ENCODE measurements around the gene SH2D7. TPM values are rescaled to one million over a fixed set of nuclear protein-coding genes. Genes with fewer than 3 reads are reported as not detected.

Gene SH2D7
- total RNA-seq: 1 to 10 TPM in 1 of 8 experiments, under 1 TPM in 4, not detected in 3; 0.46 to 1.1 (median 0.76) TPM

- Histone ChIP-seq H3K4me3 (no peak within 1 kb of the TSS), H3K4me1 (replicated peaks in 1 of 2) (no peaks in the 10 kb centered on the region), H3K27ac (no peak within 1 kb of the TSS)
- 82 to 100% (median 92%) methylated on average over 1 to 4 of the region's 11 CpGs; no CpG with 5 or more reads in 5 of the 10 experiments for WGBS, 10 experiments
- ATAC-seq (replicated peaks in 6 of 8): no peak
- in situ Hi-C loops (cut with MboI; ENCODE audit: low pct_unique_long_range_greater_than_20kb in 2 of 9, low sequenced_read_pairs in 9 of 9, unreplicated experiment in 9 of 9): no loop called here
Measured at GRCh38 chr15:78092261-78093041, at the start of gene SH2D7. TSS of gene SH2D7 (plus strand) at chr15:78092561. CDS start at chr15:78092585, 24 bp downstream.

DNA sequence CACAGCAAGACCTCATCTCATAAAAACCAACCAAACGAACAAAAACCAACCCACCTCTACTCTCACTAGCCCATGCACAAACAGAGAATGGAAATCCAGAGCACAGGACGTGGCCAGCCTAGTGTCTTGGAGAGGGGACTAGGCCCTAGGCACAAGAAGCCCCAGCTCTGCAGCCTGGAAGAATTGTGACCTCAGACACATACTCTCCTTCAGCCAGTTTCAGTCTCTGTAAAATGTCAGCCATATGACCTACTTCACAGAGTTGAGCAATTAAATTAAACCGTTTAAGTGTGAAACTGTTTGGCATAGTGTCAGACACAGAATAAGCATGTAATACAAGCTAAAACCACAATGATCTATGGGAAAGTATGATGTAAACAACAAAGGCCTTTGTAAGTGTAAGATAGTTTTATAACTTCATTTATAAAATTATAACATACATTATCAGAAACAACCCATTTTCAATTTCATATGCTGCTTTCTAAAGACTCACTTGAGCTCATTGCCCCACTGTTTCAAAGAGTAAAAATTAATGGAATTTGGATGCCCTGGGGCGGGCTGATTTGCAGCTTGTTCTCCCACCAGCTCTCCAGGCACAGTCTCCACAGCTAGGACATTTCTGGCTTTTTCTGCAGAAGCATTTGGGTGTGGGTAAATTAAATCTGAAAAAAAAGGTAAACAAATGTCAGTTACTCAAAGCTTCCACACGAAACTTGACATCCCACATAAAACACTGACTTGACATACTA lies 47.8 kb upstream of the SH2D7 start:
- in situ Hi-C loops (cut with MboI; ENCODE audit: low pct_unique_long_range_greater_than_20kb in 2 of 9, low sequenced_read_pairs in 9 of 9, unreplicated experiment in 9 of 9): no loop called here
- Histone ChIP-seq H3K4me3 (no peak overlapping the region), H3K4me1 (replicated peaks in 1 of 2) (peaks cover 0 to 4% of the 10 kb centered on the region in 2 donors), H3K27ac (no peak overlapping the region)
- WGBS, 10 experiments: 33 to 91% (median 80%) methylated on average over 1 to 3 of the region's 5 CpGs; no CpG with 5 or more reads in 1 of the 10 experiments
- ATAC-seq (replicated peaks in 6 of 8): peak in 1 of 8 experiments; percentile 51

DNA sequence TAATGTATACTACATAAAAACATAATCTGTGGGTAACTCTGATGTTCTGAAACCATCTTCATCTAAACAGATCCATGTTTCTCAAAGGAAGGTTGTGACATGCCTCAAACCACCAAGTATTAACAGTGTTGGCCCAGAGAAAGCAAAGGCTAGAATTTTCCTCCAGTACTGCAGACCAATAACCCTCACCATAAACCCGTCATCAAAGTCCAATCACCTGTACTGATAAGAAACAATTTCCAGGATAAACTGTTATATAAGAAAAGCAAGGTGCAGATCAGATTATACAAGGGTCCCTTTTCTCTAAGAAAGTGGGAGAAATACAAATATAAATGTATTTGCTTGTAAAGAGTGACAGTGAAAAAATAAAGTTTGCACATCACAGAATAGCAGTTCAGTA lies 47.2 kb upstream of the SH2D7 start:
- Histone ChIP-seq H3K4me1 (replicated peaks in 1 of 2) (peaks cover 0 to 8% of the 10 kb centered on the region in 2 donors), H3K4me3 (no peak overlapping the region), H3K27ac (no peak overlapping the region)
- in situ Hi-C loops (cut with MboI; ENCODE audit: low pct_unique_long_range_greater_than_20kb in 2 of 9, low sequenced_read_pairs in 9 of 9, unreplicated experiment in 9 of 9): no loop called here
- ATAC-seq (replicated peaks in 6 of 8): no peak
- WGBS, 10 experiments: 88 to 100% (median 100%) methylated on average over 1 of the region's 1 CpG; no CpG with 5 or more reads in 3 of the 10 experiments

DNA sequence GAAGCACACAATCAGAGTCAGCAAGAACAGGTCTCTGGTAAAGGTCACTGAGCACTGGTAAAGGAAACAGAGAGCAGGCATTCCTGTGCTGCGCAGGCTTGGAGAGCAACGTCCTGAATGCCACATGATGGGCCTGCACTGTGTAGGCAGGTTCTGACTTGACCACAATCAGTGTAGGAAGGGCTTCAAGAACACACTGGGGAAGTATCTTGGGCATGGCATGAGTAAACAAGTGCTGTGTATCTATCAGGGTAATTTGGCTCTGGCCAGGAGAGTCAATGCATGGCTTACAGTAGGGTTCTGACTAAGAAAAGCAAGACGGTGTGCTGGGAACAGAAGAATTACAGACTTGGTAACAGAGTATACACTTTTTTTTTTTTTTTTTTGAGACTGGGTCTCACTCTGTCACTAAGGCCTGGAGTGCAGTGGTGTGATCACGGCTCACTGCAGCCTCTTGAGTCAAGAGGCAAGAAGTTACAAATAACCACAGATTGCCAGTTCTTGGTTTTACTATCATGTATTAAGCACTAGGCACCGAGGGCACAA lies 45.5 kb upstream of the SH2D7 start:
- Histone ChIP-seq H3K27ac (no peak overlapping the region), H3K4me1 (replicated peaks in 1 of 2) (peaks cover 0 to 9% of the 10 kb centered on the region in 2 donors), H3K4me3 (no peak overlapping the region)
- in situ Hi-C loops (cut with MboI; ENCODE audit: low pct_unique_long_range_greater_than_20kb in 2 of 9, low sequenced_read_pairs in 9 of 9, unreplicated experiment in 9 of 9): no loop called here
- 70 to 100% (median 87%) methylated on average over 1 to 4 of the region's 5 CpGs; no CpG with 5 or more reads in 2 of the 10 experiments for WGBS, 10 experiments
- peak in 1 of 8 experiments; percentile 77 for ATAC-seq (replicated peaks in 6 of 8)

GRCh38 chr15:78047761-78048627 lies 44.4 kb upstream of the SH2D7 start:
- in situ Hi-C loops (cut with MboI; ENCODE audit: low pct_unique_long_range_greater_than_20kb in 2 of 9, low sequenced_read_pairs in 9 of 9, unreplicated experiment in 9 of 9): no loop called here
- ATAC-seq (replicated peaks in 6 of 8): peak in 6 of 8 experiments; percentile 51 to 84 (median 72)
- Histone ChIP-seq H3K4me3 (no peak overlapping the region), H3K27ac (no peak overlapping the region), H3K4me1 (replicated peaks in 1 of 2) (peaks cover 0 to 9% of the 10 kb centered on the region in 2 donors)
- 0 to 100% (median 74%) methylated on average over 1 to 8 of the region's 8 CpGs for WGBS, 10 experiments

GRCh38 chr15:78048628-78048920 lies 43.8 kb upstream of the SH2D7 start:
- no peak overlapping the region for H3K27ac ChIP-seq
- H3K4me3 ChIP-seq: no peak overlapping the region
- in situ Hi-C loops (cut with MboI; ENCODE audit: low pct_unique_long_range_greater_than_20kb in 2 of 9, low sequenced_read_pairs in 9 of 9, unreplicated experiment in 9 of 9): no loop called here
- peak in 3 of 8 experiments; percentile 29 to 79 (median 76) for ATAC-seq (replicated peaks in 6 of 8)
- peaks cover 0 to 9% of the 10 kb centered on the region in 2 donors for H3K4me1 ChIP-seq (replicated peaks in 1 of 2)
- 11 to 100% (median 87%) methylated on average over 1 to 4 of the region's 5 CpGs; no CpG with 5 or more reads in 4 of the 10 experiments for WGBS, 10 experiments

DNA sequence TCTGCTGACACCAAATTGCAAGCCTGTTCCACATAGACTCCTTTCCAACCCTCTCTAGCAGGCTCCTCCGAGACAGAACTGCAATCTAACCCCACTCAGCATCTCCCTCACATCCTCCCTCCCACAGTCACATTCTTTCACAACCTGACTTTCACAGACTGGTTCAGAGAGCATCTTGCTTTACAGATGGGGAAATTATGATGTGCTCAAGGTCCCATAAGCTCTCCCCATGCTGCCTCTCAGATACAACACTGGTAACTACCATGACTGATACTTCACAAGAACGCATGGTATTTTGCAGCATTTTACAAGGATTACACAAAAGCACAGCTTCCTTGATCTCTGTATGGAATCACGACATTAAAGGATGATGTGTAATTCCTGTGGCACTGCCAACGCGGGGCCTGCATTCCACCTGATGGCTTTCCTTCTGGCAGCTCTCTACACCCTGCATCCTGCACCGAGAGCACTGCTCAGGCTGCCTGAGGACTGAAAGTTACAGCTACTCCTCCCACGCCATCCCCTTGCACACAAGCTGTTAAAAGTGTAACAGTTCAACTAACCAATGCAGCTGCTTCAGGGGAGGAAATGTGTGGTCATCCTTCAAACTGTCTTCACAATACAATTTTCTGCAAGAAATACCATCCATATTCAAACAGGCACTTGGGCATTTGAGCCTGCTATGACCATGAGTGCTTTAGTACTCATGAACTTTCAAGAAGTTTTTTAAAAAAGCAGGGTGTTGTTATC lies 42.5 kb upstream of the SH2D7 start:
- H3K27ac ChIP-seq: no peak overlapping the region
- 8 to 100% (median 91%) methylated on average over 2 to 5 of the region's 7 CpGs; no CpG with 5 or more reads in 1 of the 10 experiments for WGBS, 10 experiments
- peaks cover 0 to 9% of the 10 kb centered on the region in 2 donors for H3K4me1 ChIP-seq (replicated peaks in 1 of 2)
- no peak for ATAC-seq (replicated peaks in 6 of 8)
- no peak overlapping the region for H3K4me3 ChIP-seq
- in situ Hi-C loops (cut with MboI; ENCODE audit: low pct_unique_long_range_greater_than_20kb in 2 of 9, low sequenced_read_pairs in 9 of 9, unreplicated experiment in 9 of 9): no loop called here

DNA sequence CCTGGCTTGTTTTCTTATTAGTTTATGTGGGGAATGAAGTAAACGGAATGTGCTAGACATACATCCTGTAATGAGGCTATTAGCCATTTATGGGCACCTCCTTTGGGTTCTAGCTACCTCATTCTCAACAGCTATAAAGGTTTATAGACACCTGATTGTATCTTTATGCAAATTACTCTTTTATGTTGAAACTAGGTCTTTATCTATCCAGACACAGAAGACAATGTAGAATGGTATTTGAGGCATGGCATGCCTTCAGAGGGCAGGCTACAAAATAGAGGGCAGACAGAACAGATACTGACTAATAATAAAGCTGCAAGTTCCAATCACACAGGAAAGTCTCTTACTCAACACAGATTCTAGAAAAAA lies 41.9 kb upstream of the SH2D7 start:
- H3K27ac ChIP-seq: no peak overlapping the region
- in situ Hi-C loops (cut with MboI; ENCODE audit: low pct_unique_long_range_greater_than_20kb in 2 of 9, low sequenced_read_pairs in 9 of 9, unreplicated experiment in 9 of 9): no loop called here
- 0 to 86% (median 50%) methylated on average over 1 of the region's 1 CpG; no CpG with 5 or more reads in 3 of the 10 experiments for WGBS, 10 experiments
- H3K4me1 ChIP-seq (replicated peaks in 1 of 2): peaks cover 0 to 9% of the 10 kb centered on the region in 2 donors
- peak in 2 of 8 experiments; percentile 10 to 17 for ATAC-seq (replicated peaks in 6 of 8)
- H3K4me3 ChIP-seq: no peak overlapping the region

DNA sequence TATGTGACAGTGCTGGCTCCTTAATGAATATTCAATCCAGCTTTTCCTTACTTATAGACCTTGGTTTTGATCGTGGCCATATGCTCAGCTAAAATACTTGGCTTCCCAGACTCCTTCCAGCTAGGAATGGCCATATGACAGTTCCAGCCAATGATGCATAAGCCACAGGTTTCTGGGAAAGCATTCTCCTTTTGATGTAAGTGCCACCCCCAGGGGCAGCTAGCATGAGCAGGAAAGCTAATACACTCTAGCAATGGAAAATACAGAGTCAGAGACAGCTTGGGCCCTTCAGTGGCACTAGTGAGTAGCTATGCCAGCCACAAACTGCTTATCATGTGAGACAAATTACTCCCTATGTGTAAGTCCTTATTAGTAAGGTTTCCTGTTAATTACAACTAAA lies 41.5 kb upstream of the SH2D7 start:
- ATAC-seq (replicated peaks in 6 of 8): peak in 2 of 8 experiments; percentile 8 to 66
- Histone ChIP-seq H3K4me1 (replicated peaks in 1 of 2) (peaks cover 0 to 9% of the 10 kb centered on the region in 2 donors), H3K27ac (no peak overlapping the region), H3K4me3 (no peak overlapping the region)
- in situ Hi-C loops (cut with MboI; ENCODE audit: low pct_unique_long_range_greater_than_20kb in 2 of 9, low sequenced_read_pairs in 9 of 9, unreplicated experiment in 9 of 9): no loop called here
- 9 to 86% (median 80%) methylated on average over 1 of the region's 1 CpG; no CpG with 5 or more reads in 5 of the 10 experiments for WGBS, 10 experiments

- 76 to 100% (median 90%) methylated on average over 1 to 3 of the region's 3 CpGs; no CpG with 5 or more reads in 2 of the 10 experiments for WGBS, 10 experiments
Measured at GRCh38 chr15:78051596-78051995, 40.8 kb upstream of the SH2D7 start.

GRCh38 chr15:78052001-78052401 lies 40.4 kb upstream of the SH2D7 start:
- peaks cover 0 to 9% of the 10 kb centered on the region in 2 donors for H3K4me1 ChIP-seq (replicated peaks in 1 of 2)
- in situ Hi-C loops (cut with MboI; ENCODE audit: low pct_unique_long_range_greater_than_20kb in 2 of 9, low sequenced_read_pairs in 9 of 9, unreplicated experiment in 9 of 9): no loop called here
- ATAC-seq (replicated peaks in 6 of 8): peak in 1 of 8 experiments; percentile 42
- H3K27ac ChIP-seq: no peak overlapping the region
- no peak overlapping the region for H3K4me3 ChIP-seq

More at GRCh38 chr15:78051596-78051995, 40.8 kb upstream of the SH2D7 start:
- Histone ChIP-seq H3K4me3 (no peak overlapping the region), H3K27ac (no peak overlapping the region), H3K4me1 (replicated peaks in 1 of 2) (peaks cover 0 to 9% of the 10 kb centered on the region in 2 donors)
- in situ Hi-C loops (cut with MboI; ENCODE audit: low pct_unique_long_range_greater_than_20kb in 2 of 9, low sequenced_read_pairs in 9 of 9, unreplicated experiment in 9 of 9): no loop called here
- ATAC-seq (replicated peaks in 6 of 8): no peak

DNA sequence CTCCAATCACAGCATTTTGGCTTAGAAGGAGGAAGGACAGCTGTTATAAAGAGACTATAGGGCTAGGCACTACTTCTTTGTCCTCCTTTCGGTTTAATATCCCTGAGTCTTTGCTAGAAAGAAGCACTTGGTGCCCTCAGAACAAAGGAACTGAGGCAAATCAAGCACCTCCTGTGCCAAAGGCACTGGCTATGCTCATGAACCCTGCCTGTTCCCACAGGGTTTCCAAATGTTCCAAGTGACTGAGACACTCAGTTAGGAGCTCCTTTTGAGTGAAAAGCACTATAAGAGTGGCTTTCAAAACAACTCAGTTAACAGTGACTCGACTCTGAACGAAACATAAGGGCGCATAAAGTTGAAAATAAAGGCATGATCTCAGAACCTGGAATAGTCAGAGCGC lies 39.8 kb upstream of the SH2D7 start:
- in situ Hi-C loops (cut with MboI; ENCODE audit: low pct_unique_long_range_greater_than_20kb in 2 of 9, low sequenced_read_pairs in 9 of 9, unreplicated experiment in 9 of 9): no loop called here
- Histone ChIP-seq H3K4me1 (replicated peaks in 1 of 2) (peaks cover 0 to 9% of the 10 kb centered on the region in 2 donors), H3K4me3 (no peak overlapping the region), H3K27ac (no peak overlapping the region)
- no peak for ATAC-seq (replicated peaks in 6 of 8)
- WGBS, 10 experiments: 86 to 100% (median 95%) methylated on average over 2 to 5 of the region's 5 CpGs
